ENCODE measurements around the gene ZNF343.

Gene ZNF343

DNA sequence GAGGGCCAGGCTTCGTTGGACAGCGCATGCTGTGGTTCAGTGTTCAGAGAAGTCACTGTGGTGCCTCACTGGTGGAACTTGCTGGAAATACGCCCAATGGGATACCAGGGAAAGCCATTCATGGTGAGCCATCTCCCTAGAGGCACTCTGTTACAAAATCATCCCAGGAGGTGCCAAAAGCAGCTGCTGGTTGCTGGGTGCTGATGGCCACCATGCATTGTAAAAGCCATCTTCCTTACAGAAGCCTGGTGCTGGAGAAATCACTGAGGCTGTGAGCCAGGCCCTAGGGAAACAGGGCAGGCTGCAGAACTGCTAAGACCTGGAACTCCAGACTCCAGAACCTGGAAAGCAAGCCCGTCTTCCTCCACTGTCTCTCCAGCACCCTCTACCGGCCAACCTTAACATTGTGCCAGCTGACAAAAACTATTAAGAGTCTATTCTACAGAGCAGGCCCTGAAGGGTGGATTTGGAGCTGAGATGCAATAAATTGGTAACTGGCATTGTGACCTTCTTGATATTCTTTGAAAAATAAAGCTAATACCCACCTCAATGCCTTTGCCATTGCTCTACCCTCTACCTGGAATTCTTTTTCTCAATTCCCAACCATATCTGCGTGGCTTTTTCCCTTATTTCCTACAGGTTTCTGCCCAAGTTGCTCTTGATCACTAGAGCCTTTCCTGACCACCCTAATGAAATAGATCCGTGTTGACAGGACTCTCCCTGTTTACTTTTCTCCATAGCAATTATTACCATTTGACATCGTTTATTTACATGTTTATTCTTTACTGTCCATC, 56.6 kb downstream of the ZNF343 start:
- H3K9me3 ChIP-seq (ENCODE audit: control insufficient read depth, insufficient read depth, low read length), result no peaks in the 10 kb centered on the region
- H3K4me1 ChIP-seq (ENCODE audit: control insufficient read depth, low read length), result no peaks in the 10 kb centered on the region
- H3K9me2 ChIP-seq (replicated peaks; ENCODE audit: control insufficient read depth, low read length), result no peaks in the 10 kb centered on the region
- H3K79me2 ChIP-seq (ENCODE audit: control insufficient read depth, low read length), result no peaks in the 10 kb centered on the region
- no peaks in the 10 kb centered on the region for H3K36me3 ChIP-seq (ENCODE audit: control insufficient read depth, low read length)
- H3K4me3 ChIP-seq (ENCODE audit: low read length), result no peak overlapping the region
- TF ChIP-seq, protein P1, sequence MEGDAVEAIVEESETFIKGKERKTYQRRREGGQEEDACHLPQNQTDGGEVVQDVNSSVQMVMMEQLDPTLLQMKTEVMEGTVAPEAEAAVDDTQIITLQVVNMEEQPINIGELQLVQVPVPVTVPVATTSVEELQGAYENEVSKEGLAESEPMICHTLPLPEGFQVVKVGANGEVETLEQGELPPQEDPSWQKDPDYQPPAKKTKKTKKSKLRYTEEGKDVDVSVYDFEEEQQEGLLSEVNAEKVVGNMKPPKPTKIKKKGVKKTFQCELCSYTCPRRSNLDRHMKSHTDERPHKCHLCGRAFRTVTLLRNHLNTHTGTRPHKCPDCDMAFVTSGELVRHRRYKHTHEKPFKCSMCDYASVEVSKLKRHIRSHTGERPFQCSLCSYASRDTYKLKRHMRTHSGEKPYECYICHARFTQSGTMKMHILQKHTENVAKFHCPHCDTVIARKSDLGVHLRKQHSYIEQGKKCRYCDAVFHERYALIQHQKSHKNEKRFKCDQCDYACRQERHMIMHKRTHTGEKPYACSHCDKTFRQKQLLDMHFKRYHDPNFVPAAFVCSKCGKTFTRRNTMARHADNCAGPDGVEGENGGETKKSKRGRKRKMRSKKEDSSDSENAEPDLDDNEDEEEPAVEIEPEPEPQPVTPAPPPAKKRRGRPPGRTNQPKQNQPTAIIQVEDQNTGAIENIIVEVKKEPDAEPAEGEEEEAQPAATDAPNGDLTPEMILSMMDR (IDR thresholded peaks at IDR 0.05; ENCODE audit: low read depth, low read length, poor library complexity, severe bottlenecking), result peak; percentile 83
- no peak for TF ChIP-seq EZH2phosphoT487 (IDR thresholded peaks at IDR 0.05; ENCODE audit: borderline replicate concordance, low read length)
- no peak overlapping the region for H3K4me2 ChIP-seq (ENCODE audit: low read length)
- H3K27me3 ChIP-seq (ENCODE audit: control insufficient read depth, low read length), result peaks cover 22% of the 10 kb centered on the region
- H3F3A ChIP-seq (ENCODE audit: control insufficient read depth, insufficient read depth), result peaks cover 14% of the 10 kb centered on the region
- H4K20me1 ChIP-seq (ENCODE audit: control insufficient read depth, insufficient read depth, low read depth, low read length), result no peaks in the 10 kb centered on the region
- no peak overlapping the region for H3K27ac ChIP-seq (ENCODE audit: low read depth, low read length)

DNA sequence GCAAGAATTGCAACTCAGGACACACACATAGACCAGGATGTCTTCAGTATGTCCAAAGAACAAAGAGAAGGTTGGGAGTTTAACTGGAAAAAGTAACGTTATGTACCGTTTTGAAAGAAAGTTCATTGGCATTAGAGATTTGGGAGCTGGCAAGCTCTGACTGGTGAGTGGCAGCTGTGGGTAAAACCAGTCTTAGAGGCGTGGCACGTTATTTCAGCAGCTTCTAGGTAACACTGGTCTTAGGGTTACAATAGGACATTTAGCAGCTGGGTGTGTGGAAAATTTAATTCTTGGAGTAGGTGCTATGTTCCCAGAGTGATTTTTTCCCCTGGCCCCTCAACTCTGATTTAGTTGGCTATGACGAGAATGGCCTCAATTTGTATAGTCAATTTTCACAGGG, 57.3 kb downstream of the ZNF343 start:
- Histone ChIP-seq H3K9me2 (replicated peaks; ENCODE audit: control insufficient read depth, low read length) (no peaks in the 10 kb centered on the region), H3K4me1 (ENCODE audit: control insufficient read depth, low read length) (no peaks in the 10 kb centered on the region), H3K79me2 (ENCODE audit: control insufficient read depth, low read length) (no peaks in the 10 kb centered on the region), H3F3A (ENCODE audit: control insufficient read depth, insufficient read depth) (peaks cover 8% of the 10 kb centered on the region), H3K4me3 (ENCODE audit: low read length) (no peak overlapping the region), H3K4me2 (ENCODE audit: low read length) (no peak overlapping the region), H4K20me1 (ENCODE audit: control insufficient read depth, insufficient read depth, low read depth, low read length) (no peaks in the 10 kb centered on the region), H3K36me3 (ENCODE audit: control insufficient read depth, low read length) (no peaks in the 10 kb centered on the region), H3K27me3 (ENCODE audit: control insufficient read depth, low read length) (peaks cover 22% of the 10 kb centered on the region), H3K9me3 (ENCODE audit: control insufficient read depth, insufficient read depth, low read length) (no peaks in the 10 kb centered on the region), H3K27ac (ENCODE audit: low read depth, low read length) (no peak overlapping the region)
- TF ChIP-seq, protein P1 (IDR thresholded peaks at IDR 0.05; ENCODE audit: low read depth, low read length, poor library complexity, severe bottlenecking), result no peak
- no peak for TF ChIP-seq EZH2phosphoT487 (IDR thresholded peaks at IDR 0.05; ENCODE audit: borderline replicate concordance, low read length)

DNA sequence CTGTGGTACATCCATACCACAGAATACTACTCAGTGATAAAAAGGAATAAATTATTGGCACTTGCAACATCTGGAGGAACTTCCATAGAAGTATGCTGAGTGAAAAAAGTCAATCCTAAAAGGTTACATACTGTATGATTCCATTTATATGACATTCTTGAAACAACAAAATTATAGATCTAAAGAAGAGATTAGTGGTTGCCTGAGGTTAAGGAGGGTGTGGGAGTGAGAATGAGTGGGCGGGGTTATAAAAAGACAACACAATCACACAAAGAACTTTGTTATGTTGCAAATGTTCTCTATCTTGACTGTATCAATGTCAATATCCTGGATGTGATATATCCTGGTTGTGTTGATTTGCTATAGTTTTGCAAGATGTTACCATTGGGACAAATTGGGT, 59.3 kb downstream of the ZNF343 start:
- TF ChIP-seq, protein P1 (IDR thresholded peaks at IDR 0.05; ENCODE audit: low read depth, low read length, poor library complexity, severe bottlenecking), result no peak
- TF ChIP-seq EZH2phosphoT487 (IDR thresholded peaks at IDR 0.05; ENCODE audit: borderline replicate concordance, low read length), result no peak
- no peaks in the 10 kb centered on the region for H3K9me2 ChIP-seq (replicated peaks; ENCODE audit: control insufficient read depth, low read length)

More for the DNA sequence above, 59.3 kb downstream of the ZNF343 start:
- Histone ChIP-seq H3K4me2 (ENCODE audit: low read length) (no peak overlapping the region), H4K20me1 (ENCODE audit: control insufficient read depth, insufficient read depth, low read depth, low read length) (no peaks in the 10 kb centered on the region), H3K27ac (ENCODE audit: low read depth, low read length) (no peak overlapping the region), H3F3A (ENCODE audit: control insufficient read depth, insufficient read depth) (no peaks in the 10 kb centered on the region), H3K79me2 (ENCODE audit: control insufficient read depth, low read length) (no peaks in the 10 kb centered on the region), H3K36me3 (ENCODE audit: control insufficient read depth, low read length) (no peaks in the 10 kb centered on the region), H3K27me3 (ENCODE audit: control insufficient read depth, low read length) (peaks cover 26% of the 10 kb centered on the region), H3K9me3 (ENCODE audit: control insufficient read depth, insufficient read depth, low read length) (no peaks in the 10 kb centered on the region), H3K4me3 (ENCODE audit: low read length) (no peak overlapping the region), H3K4me1 (ENCODE audit: control insufficient read depth, low read length) (no peaks in the 10 kb centered on the region)

Data from DOHH2 (cell line).